K562 (cell line): ENCODE data around the gene SSTR5. TPM values are rescaled to one million over a fixed set of nuclear protein-coding genes. Genes with fewer than 3 reads are reported as not detected.

ENCODE experiments used
- ATAC-seq: fragments of 200-7000 bp; cut with Tn5 transposase; 3 replicates; pipeline ENCODE4 v1.9.1; 2020; ENCODE audit warnings: moderate library complexity
- BruUV-seq: library from RNA; stranded (reverse); fragments of 400-500 nt; replicated peaks from 2 replicates; lab custom pipeline; 2021; lab: Mats Ljungman, UMichigan
- CTCF ChIA-PET: fragments of 300-600 bp; formaldehyde crosslinking; extraction: SDS; loops from one replicate; lab custom pipeline; 2021; ENCODE audit warnings: low intra/inter-chr PET ratio; lab: Yijun Ruan, JAX
- POLR2A ChIA-PET: fragments of 300-600, 350-650 bp; sonication (Branson Sonifier 250); formaldehyde crosslinking; extraction: SDS; loops from one replicate; lab custom pipeline; 2021; ENCODE audit warnings: antibody characterized with exemption, inconsistent platforms; lab: Yijun Ruan, JAX
- DNase-seq, 4 experiments: peaks; one replicate each; pipeline versions ENCODE4 v3.0.0 to v3.0.0-alpha.2; 2011 to 2018; ENCODE audit warnings: low spot score in 3 of 4, mixed read lengths in 3 of 4; ENCODE audit errors: extremely low read depth in 1 of 4
- FAIRE-seq: peaks from 2 replicates; lab custom pipeline; 2011; peaks lifted over from hg19 to GRCh38; lab: Jason Lieb, UNC
- H2AFZ ChIP-seq: 2 replicates; pipeline ENCODE4 v1.6.0; 2011; ENCODE audit warnings: low read depth, low read length, control low read depth, inconsistent platforms
- H3K27ac ChIP-seq: fragments of 200-600 bp; 3 replicates; pipeline ENCODE4 v1.8.0; 2011; ENCODE audit warnings: low read depth, mild to moderate bottlenecking, control low read depth, inconsistent platforms, low read length, moderate library complexity, mixed read lengths; ENCODE audit errors: extremely low read depth
- H3K27me3 ChIP-seq, 2 experiments: fragments of 300-600 bp in 1 of 2; 2 replicates in 1 of 2; 3 replicates in 1 of 2; pipeline versions ENCODE4 v1.6.0 to v1.8.0; 2011; ENCODE audit warnings: inconsistent platforms in 2 of 2, low read length in 2 of 2, mild to moderate bottlenecking in 1 of 2, mixed read lengths in 1 of 2, moderate library complexity in 1 of 2; ENCODE audit not compliant: control insufficient read depth in 2 of 2, insufficient read depth in 2 of 2
- H3K36me3 ChIP-seq: fragments of 300-600 bp; 3 replicates; pipeline ENCODE4 v1.8.0; 2011; ENCODE audit warnings: mild to moderate bottlenecking, low read length, inconsistent platforms; ENCODE audit not compliant: control insufficient read depth, insufficient read depth
- H3K4me1 ChIP-seq, 2 experiments: fragments of 200-600 bp in 1 of 2; replicated peaks in 1 of 2; 2 replicates in 1 of 2; 3 replicates in 1 of 2; pipeline versions ENCODE4 v1.5.1 to v1.8.0; 2011; ENCODE audit warnings: inconsistent platforms in 2 of 2, low read length in 2 of 2, mild to moderate bottlenecking in 1 of 2, mixed read lengths in 1 of 2, moderate library complexity in 1 of 2; ENCODE audit not compliant: control insufficient read depth in 2 of 2, insufficient read depth in 2 of 2
- H3K4me2 ChIP-seq: 2 replicates; pipeline ENCODE4 v1.6.1; 2011; ENCODE audit warnings: low read length, control low read depth, inconsistent platforms, mixed read lengths; ENCODE audit not compliant: insufficient read depth
- H3K4me3 ChIP-seq: fragments of 200-600 bp; sonication (generic), shearing (Covaris generic); 2 replicates; pipeline ENCODE4 v1.5.1; 2016; ENCODE audit warnings: control low read depth, inconsistent platforms
- H3K79me2 ChIP-seq: fragments of 200-600 bp; 3 replicates; pipeline ENCODE4 v1.8.0; 2011; ENCODE audit warnings: low read length, inconsistent platforms; ENCODE audit not compliant: control insufficient read depth, insufficient read depth
- H3K9ac ChIP-seq, 2 experiments: 2 replicates each; pipeline versions ENCODE4 v1.6.0 to v1.6.1; 2011; ENCODE audit warnings: low read depth in 2 of 2, low read length in 2 of 2, control low read depth in 1 of 2, inconsistent platforms in 1 of 2, mild to moderate bottlenecking in 1 of 2, mixed read lengths in 1 of 2; ENCODE audit not compliant: insufficient read depth in 1 of 2
- H3K9me1 ChIP-seq: one replicate; pipeline ENCODE4 v1.6.0; 2011; ENCODE audit warnings: inconsistent platforms, mild to moderate bottlenecking, low read length, moderate library complexity; ENCODE audit not compliant: control insufficient read depth, insufficient read depth
- H3K9me3 ChIP-seq: replicated peaks from 2 replicates; pipeline ENCODE4 v1.5.1; 2011; ENCODE audit warnings: low read depth, low read length, inconsistent platforms; ENCODE audit not compliant: control insufficient read depth, insufficient read depth
- H4K20me1 ChIP-seq: replicated peaks from 2 replicates; pipeline ENCODE4 v1.6.1; 2011; ENCODE audit warnings: low read length, inconsistent platforms, mixed read lengths; ENCODE audit not compliant: control insufficient read depth, insufficient read depth
- CBX3 ChIP-seq, 2 experiments: IDR thresholded peaks; 1 replicate in 1 of 2; 2 replicates in 1 of 2; pipeline ENCODE4 v1.6.1; 2012; ENCODE audit warnings: inconsistent platforms in 2 of 2, low read length in 2 of 2, borderline replicate concordance in 1 of 2, control low read depth in 1 of 2
- FOXK2 ChIP-seq, 2 experiments: fragments of 450-650 bp; IDR thresholded peaks in 1 of 2; conservative IDR thresholded peaks in 1 of 2; 2 replicates each; pipeline ENCODE4 v1.6.1; 2016; ENCODE audit warnings: low read depth in 2 of 2, mild to moderate bottlenecking in 1 of 2
- NKRF ChIP-seq: fragments of 450-650 bp; IDR thresholded peaks from 2 replicates; pipeline ENCODE4 v1.6.1; 2016; ENCODE audit warnings: borderline replicate concordance
- RNF2 ChIP-seq: sonication (generic); IDR thresholded peaks from 2 replicates; pipeline ENCODE4 v1.6.1; 2016
- ZFP30 ChIP-seq: fragments of 250-450 bp; sonication (Bioruptor Pico); IDR thresholded peaks from 2 replicates; pipeline ENCODE4 v1.8.0; 2022; ENCODE audit warnings: moderate library complexity, mild to moderate bottlenecking, inconsistent platforms, borderline replicate concordance
- ZNF23 ChIP-seq: fragments of 250-450 bp; sonication (Bioruptor Pico); IDR thresholded peaks from 2 replicates; pipeline ENCODE4 v1.4.0; 2020; ENCODE audit warnings: mild to moderate bottlenecking
- ZNF274 ChIP-seq: IDR thresholded peaks from 2 replicates; pipeline ENCODE4 v1.6.1; 2011; ENCODE audit warnings: low read depth, mild to moderate bottlenecking, low read length, moderate library complexity, borderline replicate concordance
- ZNF311 ChIP-seq: fragments of 250-450 bp; sonication (Bioruptor Pico); IDR thresholded peaks from 2 replicates; pipeline ENCODE4 v1.4.0; 2020; ENCODE audit warnings: mild to moderate bottlenecking, moderate library complexity
- WGBS: fragments of 100-300 bp; shearing (Covaris generic); methylation state at CpG from one replicate; pipeline ENCODE4 v1.1.6; 2016; ENCODE audit warnings: low coverage, mixed read lengths; ENCODE audit not compliant: insufficient coverage; ENCODE audit errors: missing lambda C conversion rate; 5-methylcytosine and 5-hydroxymethylcytosine counted together
- in situ Hi-C: fragments of 300-500 bp; cut with MboI; formaldehyde crosslinking; loops from 4 replicates; pipeline ENCODE4 v1.15.0; 2018; ENCODE audit warnings: inconsistent platforms, mixed read lengths
- intact Hi-C: fragments of 100-400 bp; cut with micrococcal nuclease; formaldehyde crosslinking; loops from 2 replicates; pipeline ENCODE4 v1.14.2; 2022
- polyA plus RNA-seq, 8 experiments: library from polyadenylated mRNA; depleted of rRNA in 4 of 8; stranded (reverse) in 5 of 8; unstranded in 3 of 8; fragments of >200 nt; fragmentation: Nextera tagmentation in 2 of 8; fragmentation: Illumina TruSeq in 1 of 8; extraction: Ambion mirVana in 2 of 8; extraction: Trizol in 1 of 8; gene quantifications; 2 replicates each; pipeline versions ENCODE4 v1.2.1 to v1.2.3, GENCODE V29; 2011 to 2014; ENCODE audit warnings: inconsistent platforms in 1 of 8, missing spikeins in 1 of 8
- total RNA-seq, 7 experiments: library from RNA; depleted of rRNA in 6 of 7; stranded (reverse); fragments of >200 nt in 6 of 7; fragmentation: Illumina TruSeq in 2 of 7; extraction: Trizol in 2 of 7; gene quantifications; 2 replicates each; pipeline versions ENCODE4 v1.2.1 to v1.2.3, GENCODE V29; 2011 to 2021; ENCODE audit warnings: low replicate concordance in 1 of 7

The SSTR5 gene
- total and polyA plus RNA-seq, 9 of the 15 experiments (the other 6 are each of a cell fraction or from before 2014, with no cell fraction given): not detected

- Histone ChIP-seq H4K20me1 (no peaks in the 10 kb centered on the region), H3K79me2 (no peaks in the 10 kb centered on the region), H3K9me3 (no peaks in the 10 kb centered on the region), H3K27me3 (peaks cover 6 to 29% of the 10 kb centered on the region in 2 experiments; a peak in 4 of 5 replicates), H3K9me1 (no peaks in the 10 kb centered on the region), H3K4me1 (peaks cover 0 to 34% of the 10 kb centered on the region in 2 experiments; a peak in 2 of 5 replicates), H3K27ac (no peak overlapping the region), H2AFZ (no peak overlapping the region), H3K9ac (no peak overlapping the region), H3K36me3 (no peaks in the 10 kb centered on the region), H3K4me3 (no peak overlapping the region), H3K4me2 (no peak overlapping the region)
- no TSS peak for BruUV-seq
- CTCF ChIA-PET: no interaction called here
- ATAC-seq (no peak), DNase-seq (no peak), FAIRE-seq (no peak)
- WGBS: 12% methylated on average over 6 of the region's 14 CpGs
- TF ChIP-seq FOXK2 (conservative IDR thresholded peaks at IDR 0.05 in 1 of 2, IDR thresholded peaks at IDR 0.05 in 1 of 2; ENCODE audit: low read depth in 2 of 2): no peak
- TF ChIP-seq RNF2: no peak
- TF ChIP-seq NKRF: no peak
- in situ Hi-C loops: loop anchor here (10.0 kb wide), 1 partner anchor 343 kb away; the partner anchor contains the start of gene METRN
- POLR2A ChIA-PET: no interaction called here
- intact Hi-C loops: no loop called here
Measured at GRCh38 chr16:1058216-1058615, 14.3 kb upstream of the SSTR5 start.

- no TSS peak for BruUV-seq
- H3K4me1 ChIP-seq: peaks cover 0 to 40% of the 10 kb centered on the region in 2 experiments; a peak in 2 of 5 replicates
- no peaks in the 10 kb centered on the region for H3K9me1 ChIP-seq
- intact Hi-C loops: no loop called here
- H3K9ac ChIP-seq: no peak overlapping the region
- H3K27ac ChIP-seq: no peak overlapping the region
- in situ Hi-C loops: loop anchor here (10.0 kb wide), 1 partner anchor 345 kb away; the partner anchor contains the start of gene METRN
- H3K4me3 ChIP-seq: no peak overlapping the region
- no peak for TF ChIP-seq ZNF274
- 0 out of 3 replicates have a peak, but pooled peaks of 1 of the 2 experiments have one; percentile 30 for TF ChIP-seq CBX3 (IDR thresholded peaks at IDR 0.05; ENCODE audit: borderline replicate concordance in 1 of 2, low read length in 2 of 2)
- TF ChIP-seq ZFP30: 0 out of 2 replicates have a peak, but pooled peaks have one; percentile 79
- TF ChIP-seq ZNF311: no peak
- TF ChIP-seq ZNF23 (CRISPR knock-in tag): no peak
- TF ChIP-seq, all 486 proteins: peak for 2
- no peaks in the 10 kb centered on the region for H3K36me3 ChIP-seq
- WGBS: 0% methylated on average over 3 of the region's 3 CpGs
- H4K20me1 ChIP-seq: no peaks in the 10 kb centered on the region
- ChIA-PET CTCF (no interaction called here), POLR2A (no interaction called here)
- no peaks in the 10 kb centered on the region for H3K79me2 ChIP-seq
- H3K9me3 ChIP-seq: no peaks in the 10 kb centered on the region
- peaks cover 10 to 39% of the 10 kb centered on the region in 2 experiments; a peak in 4 of 5 replicates for H3K27me3 ChIP-seq
- no peak overlapping the region for H2AFZ ChIP-seq
- DNase-seq (no peak), ATAC-seq (no peak), FAIRE-seq (no peak)
- no peak overlapping the region for H3K4me2 ChIP-seq
Measured at GRCh38 chr16:1059310-1059709, 13.2 kb upstream of the SSTR5 start.
